Measurements from ENCODE around the gene LRRC45.
"Not testable (repeated sequence)": the region's sequence is repeated elsewhere in the genome, so short reads cannot be mapped to it uniquely, and the experiment has no call there.

LRRC45 gene

GRCh38 chr17:82022981-82023446 lies at the start of gene LRRC45:
LRRC45 (plus strand) TSS chr17:82023305; CDS start chr17:82023644, 339 bp downstream.
- DNase-seq (ENCODE audit: low spot score), result peak; percentile 100

GRCh38 chr17:81973432-81973831 lies 49.7 kb upstream of the LRRC45 start:
- no peak for DNase-seq (ENCODE audit: low spot score)

GRCh38 chr17:81976332-81977210 lies 46.5 kb upstream of the LRRC45 start:
- DNase-seq (ENCODE audit: low spot score), result no peak

GRCh38 chr17:81977211-81977808 lies 45.8 kb upstream of the LRRC45 start, which contains the start of gene ASPSCR1:
ASPSCR1 (plus strand) TSS chr17:81977629; CDS start chr17:81977647, 18 bp downstream.
- peak; percentile 96 for DNase-seq (ENCODE audit: low spot score)

- no peak for DNase-seq (ENCODE audit: low spot score)
Measured at GRCh38 chr17:81978524-81979298, 44.4 kb upstream of the LRRC45 start.

- no peak for DNase-seq (ENCODE audit: low spot score)
Measured at GRCh38 chr17:81980122-81980521, 43.0 kb upstream of the LRRC45 start.

- DNase-seq (ENCODE audit: low spot score), result no peak
Measured at GRCh38 chr17:81980707-81981343, 42.3 kb upstream of the LRRC45 start.

GRCh38 chr17:81981511-81981910 lies 41.6 kb upstream of the LRRC45 start:
- not testable (repeated sequence) for DNase-seq (ENCODE audit: low spot score)

GRCh38 chr17:81983011-81983638 lies 40.0 kb upstream of the LRRC45 start:
- DNase-seq (ENCODE audit: low spot score), result no peak

GRCh38 chr17:81983639-81984373 lies 39.3 kb upstream of the LRRC45 start:
- no peak for DNase-seq (ENCODE audit: low spot score)

GRCh38 chr17:81984773-81985410 lies 38.2 kb upstream of the LRRC45 start:
- no peak for DNase-seq (ENCODE audit: low spot score)

- DNase-seq (ENCODE audit: low spot score), result no peak
Measured at GRCh38 chr17:81986606-81987005, 36.5 kb upstream of the LRRC45 start.

- DNase-seq (ENCODE audit: low spot score), result no peak
Measured at GRCh38 chr17:81987161-81987770, 35.8 kb upstream of the LRRC45 start.

- no peak for DNase-seq (ENCODE audit: low spot score)
Measured at GRCh38 chr17:81990836-81991683, 32.0 kb upstream of the LRRC45 start.

GRCh38 chr17:81991684-81992305 lies 31.3 kb upstream of the LRRC45 start:
- DNase-seq (ENCODE audit: low spot score), result peak; percentile 86

- peak; percentile 60 for DNase-seq (ENCODE audit: low spot score)
Measured at GRCh38 chr17:81992306-81993102, 30.6 kb upstream of the LRRC45 start.
